ENCODE data around the gene CD58.

Gene CD58

GRCh38 chr1:116471241-116471640 is 99.6 kb downstream of the CD58 start:
- no peak for DNase-seq (ENCODE audit: low read depth)

GRCh38 chr1:116470671-116471070 is 100.2 kb downstream of the CD58 start:
- no peak for DNase-seq (ENCODE audit: low read depth)

GRCh38 chr1:116466810-116467557 is 103.8 kb downstream of the CD58 start:
- DNase-seq (ENCODE audit: low read depth) = no peak

- DNase-seq (ENCODE audit: low read depth) = no peak
Measured at GRCh38 chr1:116465845-116466685, 104.8 kb downstream of the CD58 start.

GRCh38 chr1:116465477-116465844 is 105.4 kb downstream of the CD58 start:
- no peak for DNase-seq (ENCODE audit: low read depth)
